ENCODE measurements around the gene TNS4. TPM values are rescaled to one million over a fixed set of nuclear protein-coding genes. Genes with fewer than 3 reads are reported as not detected.

Gene TNS4
- total RNA-seq, 4 donors from 2014 or later = 730 to 1,745 (median 1,078) TPM

DNA sequence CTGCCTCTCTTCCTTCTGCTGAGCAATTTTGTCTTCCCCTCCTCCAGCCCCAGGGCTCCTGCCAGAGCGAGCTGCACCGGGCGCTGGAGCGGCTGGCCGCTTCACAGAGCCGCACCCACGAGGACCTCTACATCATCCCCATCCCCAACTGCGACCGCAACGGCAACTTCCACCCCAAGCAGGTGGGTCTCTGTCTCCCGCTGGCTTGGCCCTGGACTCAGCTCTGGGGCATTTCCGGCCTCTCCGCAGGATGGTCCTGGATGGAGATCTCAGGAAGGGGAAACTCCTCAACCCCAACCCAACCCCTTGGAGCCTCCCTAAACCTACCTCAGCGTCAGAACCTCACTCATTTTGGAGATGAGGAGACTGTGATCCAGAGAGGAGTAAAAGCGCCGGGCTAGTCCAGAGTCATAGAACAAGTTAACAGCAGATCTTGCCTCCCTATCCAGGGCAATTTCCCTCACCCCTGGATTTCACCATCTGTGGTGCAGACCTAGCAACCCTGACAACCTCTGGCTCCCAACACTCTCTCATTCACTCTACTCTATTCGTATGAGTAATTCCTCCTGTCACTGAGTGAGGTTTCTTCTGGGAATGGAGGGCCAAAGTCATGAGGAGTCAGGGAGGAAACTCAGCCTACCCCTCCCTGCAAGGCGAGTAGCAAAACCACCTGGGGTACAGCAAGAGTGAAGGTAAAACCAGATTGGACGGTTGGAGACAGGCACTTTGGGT, 47.4 kb downstream of the TNS4 start:
- no peak for DNase-seq (ENCODE audit: low spot score in 2 of 2)
- peaks cover 38% of the 10 kb centered on the region for H3K36me3 ChIP-seq
- WGBS = 81% methylated on average over 19 of the region's 19 CpGs
- peaks cover 66% of the 10 kb centered on the region for H3K4me1 ChIP-seq
- no peak overlapping the region for H3K4me3 ChIP-seq
- TF ChIP-seq EP300 (IDR thresholded peaks at IDR 0.05) = no peak
- TF ChIP-seq POLR2AphosphoS5 (IDR thresholded peaks at IDR 0.05) = no peak
- TF ChIP-seq POLR2A (IDR thresholded peaks at IDR 0.05) = no peak
- TF ChIP-seq, protein P1, sequence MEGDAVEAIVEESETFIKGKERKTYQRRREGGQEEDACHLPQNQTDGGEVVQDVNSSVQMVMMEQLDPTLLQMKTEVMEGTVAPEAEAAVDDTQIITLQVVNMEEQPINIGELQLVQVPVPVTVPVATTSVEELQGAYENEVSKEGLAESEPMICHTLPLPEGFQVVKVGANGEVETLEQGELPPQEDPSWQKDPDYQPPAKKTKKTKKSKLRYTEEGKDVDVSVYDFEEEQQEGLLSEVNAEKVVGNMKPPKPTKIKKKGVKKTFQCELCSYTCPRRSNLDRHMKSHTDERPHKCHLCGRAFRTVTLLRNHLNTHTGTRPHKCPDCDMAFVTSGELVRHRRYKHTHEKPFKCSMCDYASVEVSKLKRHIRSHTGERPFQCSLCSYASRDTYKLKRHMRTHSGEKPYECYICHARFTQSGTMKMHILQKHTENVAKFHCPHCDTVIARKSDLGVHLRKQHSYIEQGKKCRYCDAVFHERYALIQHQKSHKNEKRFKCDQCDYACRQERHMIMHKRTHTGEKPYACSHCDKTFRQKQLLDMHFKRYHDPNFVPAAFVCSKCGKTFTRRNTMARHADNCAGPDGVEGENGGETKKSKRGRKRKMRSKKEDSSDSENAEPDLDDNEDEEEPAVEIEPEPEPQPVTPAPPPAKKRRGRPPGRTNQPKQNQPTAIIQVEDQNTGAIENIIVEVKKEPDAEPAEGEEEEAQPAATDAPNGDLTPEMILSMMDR (IDR thresholded peaks at IDR 0.05) = no peak
- no peaks in the 10 kb centered on the region for H3K9me3 ChIP-seq
- no peaks in the 10 kb centered on the region for H3K27me3 ChIP-seq
- H3K27ac ChIP-seq = peak overlapping the region; percentile 41

DNA sequence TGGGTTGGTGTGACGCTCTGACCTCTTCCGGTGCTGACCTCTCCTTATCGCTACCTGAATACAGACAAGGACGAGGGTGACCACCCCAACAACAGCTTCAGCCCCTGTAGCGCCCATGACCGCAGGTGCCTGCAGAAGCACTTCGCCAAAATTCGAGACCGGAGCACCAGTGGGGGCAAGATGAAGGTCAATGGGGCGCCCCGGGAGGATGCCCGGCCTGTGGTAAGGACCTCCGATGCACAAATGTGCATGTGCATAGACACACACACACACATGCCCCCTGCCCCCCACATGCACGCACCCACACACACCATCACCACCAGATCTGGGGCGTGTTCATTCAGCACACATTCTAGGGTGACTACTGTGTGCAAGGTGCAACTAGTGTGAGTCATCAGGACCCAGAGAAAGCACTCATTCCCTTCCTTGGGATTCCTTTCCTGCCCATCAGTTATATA, 48.5 kb downstream of the TNS4 start:
- H3K27me3 ChIP-seq = no peaks in the 10 kb centered on the region
- no peak for DNase-seq (ENCODE audit: low spot score in 2 of 2)
- 93% methylated on average over 11 of the region's 15 CpGs for WGBS
- H3K4me3 ChIP-seq = no peak overlapping the region
- H3K27ac ChIP-seq = peak overlapping the region; percentile 41
- no peaks in the 10 kb centered on the region for H3K9me3 ChIP-seq
- H3K36me3 ChIP-seq = peaks cover 38% of the 10 kb centered on the region
- peaks cover 66% of the 10 kb centered on the region for H3K4me1 ChIP-seq
- TF ChIP-seq, protein P1 (IDR thresholded peaks at IDR 0.05) = no peak
- TF ChIP-seq POLR2A (IDR thresholded peaks at IDR 0.05) = no peak
- no peak for TF ChIP-seq EP300 (IDR thresholded peaks at IDR 0.05)
- TF ChIP-seq POLR2AphosphoS5 (IDR thresholded peaks at IDR 0.05) = no peak

DNA sequence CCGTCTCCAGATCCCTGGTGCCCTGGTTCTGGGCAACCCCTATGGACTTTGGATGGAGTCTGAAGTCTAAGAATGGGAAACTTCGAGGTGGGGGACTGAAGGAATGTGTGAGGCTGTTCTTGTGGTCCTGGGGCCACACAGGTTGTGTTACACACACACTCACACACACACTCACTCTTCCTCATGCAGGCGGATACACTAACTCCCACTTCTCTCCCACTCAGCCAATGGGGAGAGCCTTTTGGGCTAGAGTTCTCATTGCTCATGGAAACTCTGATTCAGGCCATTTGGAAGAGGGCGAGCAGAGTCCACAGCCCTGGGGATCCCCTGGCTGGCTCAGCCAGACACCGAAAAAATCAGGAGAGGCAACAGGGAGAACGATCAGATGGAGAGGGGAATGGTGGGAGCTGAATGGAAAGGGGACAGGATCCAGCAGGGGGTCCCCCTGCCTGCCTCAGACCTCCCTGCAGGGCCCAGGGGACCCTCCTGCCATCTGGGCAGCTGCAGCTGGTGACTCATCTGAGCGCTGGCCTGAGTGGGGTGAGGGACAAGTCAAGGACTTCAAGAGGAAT, 49.1 kb downstream of the TNS4 start:
- Histone ChIP-seq H3K4me3 (no peak overlapping the region), H3K27ac (peak overlapping the region; percentile 41), H3K36me3 (peaks cover 38% of the 10 kb centered on the region), H3K4me1 (peaks cover 66% of the 10 kb centered on the region), H3K9me3 (no peaks in the 10 kb centered on the region), H3K27me3 (no peaks in the 10 kb centered on the region)
- DNase-seq (ENCODE audit: low spot score in 2 of 2) = no peak
- WGBS = 55% methylated on average over 5 of the region's 7 CpGs
- TF ChIP-seq POLR2A (IDR thresholded peaks at IDR 0.05) = no peak
- peak in 1 of 3 donors; percentile 30 for TF ChIP-seq POLR2AphosphoS5 (IDR thresholded peaks at IDR 0.05)
- no peak for TF ChIP-seq EP300 (IDR thresholded peaks at IDR 0.05)

DNA sequence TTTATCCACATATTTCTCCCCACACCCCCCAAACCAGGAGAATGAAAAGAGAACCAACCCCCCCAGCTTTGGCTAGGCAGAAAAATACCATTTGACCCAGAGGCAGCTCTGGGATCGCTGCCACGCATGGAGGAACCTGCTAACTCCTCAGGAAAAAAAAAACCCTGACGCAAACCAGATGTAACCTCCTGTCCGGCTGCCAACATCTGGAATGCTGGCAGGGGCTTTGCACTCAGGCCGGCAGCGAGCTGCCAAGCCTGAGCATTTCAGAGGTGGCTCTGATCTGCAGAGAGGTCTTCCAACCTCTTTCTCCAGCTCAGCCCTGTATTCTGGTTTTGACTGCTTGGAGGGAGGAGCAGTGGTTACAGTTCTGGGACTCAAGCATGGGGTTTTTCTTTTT, 50.0 kb downstream of the TNS4 start:
- Histone ChIP-seq H3K27ac (peak overlapping the region; percentile 49), H3K27me3 (no peaks in the 10 kb centered on the region), H3K9me3 (no peaks in the 10 kb centered on the region), H3K4me1 (peaks cover 65% of the 10 kb centered on the region), H3K4me3 (no peak overlapping the region), H3K36me3 (peaks cover 37% of the 10 kb centered on the region)
- TF ChIP-seq POLR2AphosphoS5 (IDR thresholded peaks at IDR 0.05) (peak in 2 of 3 donors; percentile 37 to 68), EP300 (IDR thresholded peaks at IDR 0.05) (no peak)
- WGBS = 27% methylated on average over 6 of the region's 6 CpGs
- no peak for DNase-seq (ENCODE audit: low spot score in 2 of 2)

DNA sequence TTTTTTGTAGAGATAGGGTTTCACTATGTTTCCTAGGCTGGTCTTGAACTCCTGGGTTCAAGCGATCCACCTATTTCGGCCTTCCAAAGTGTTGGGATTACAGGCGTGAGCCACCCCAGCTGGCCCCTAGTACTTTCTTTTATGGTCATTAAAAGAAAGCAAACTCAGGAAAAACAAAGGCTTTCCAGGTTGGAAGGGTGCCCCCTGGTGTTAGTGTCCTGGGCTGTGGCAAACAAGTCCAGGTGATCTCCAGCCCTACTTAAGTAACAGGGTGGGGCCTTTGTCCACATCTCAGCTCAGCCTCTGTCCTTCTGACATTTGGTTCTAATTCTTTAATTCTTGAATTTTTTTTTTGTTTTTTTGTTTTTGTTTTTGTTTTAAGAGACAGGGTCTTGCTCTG, 51.2 kb downstream of the TNS4 start:
- H3K36me3 ChIP-seq = peaks cover 27% of the 10 kb centered on the region
- no peaks in the 10 kb centered on the region for H3K9me3 ChIP-seq
- TF ChIP-seq POLR2A (IDR thresholded peaks at IDR 0.05) = no peak
- TF ChIP-seq, protein P1 (IDR thresholded peaks at IDR 0.05) = peak in 1 of 2 donors; percentile 16
- H3K27ac ChIP-seq = peak overlapping the region; percentile 49
- WGBS = 87% methylated on average over 3 of the region's 3 CpGs
- DNase-seq (ENCODE audit: low spot score in 2 of 2) = no peak
- no peaks in the 10 kb centered on the region for H3K27me3 ChIP-seq
- H3K4me3 ChIP-seq = no peak overlapping the region
- peaks cover 73% of the 10 kb centered on the region for H3K4me1 ChIP-seq

DNA sequence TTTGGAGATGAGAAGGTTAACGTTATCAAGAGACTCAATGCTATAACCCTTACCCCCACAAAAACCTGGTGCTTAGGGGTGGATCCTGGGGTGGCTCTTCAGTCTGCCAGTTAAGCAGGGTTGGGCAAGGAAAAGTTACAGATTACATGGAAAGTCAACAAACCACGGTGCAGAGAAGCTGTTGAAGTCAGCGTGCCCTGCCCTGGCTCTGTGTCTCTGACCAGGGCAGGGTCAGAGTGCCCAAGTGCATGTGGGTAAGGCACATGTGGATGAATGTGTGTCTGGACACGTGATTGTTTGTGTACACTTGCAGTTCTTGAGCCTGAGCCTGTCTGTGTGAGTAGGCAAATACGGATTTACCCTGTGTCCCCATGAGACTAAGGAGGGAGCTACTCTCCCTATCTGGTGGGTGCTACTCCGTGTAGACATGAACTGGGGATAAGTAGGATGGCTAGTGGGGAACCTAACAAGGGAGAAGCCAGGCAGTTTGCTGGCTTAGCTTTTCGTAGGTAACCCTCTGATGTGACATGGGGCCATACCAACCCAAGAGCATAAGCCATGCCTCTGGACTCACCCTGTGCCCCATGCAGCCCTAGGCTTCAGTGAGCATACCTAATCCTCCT, 52.7 kb downstream of the TNS4 start:
- peak overlapping the region; percentile 71 for H3K4me3 ChIP-seq
- H3K27me3 ChIP-seq = no peaks in the 10 kb centered on the region
- no peak for DNase-seq (ENCODE audit: low spot score in 2 of 2)

More for the DNA sequence above, 52.7 kb downstream of the TNS4 start:
- Histone ChIP-seq H3K9me3 (no peaks in the 10 kb centered on the region), H3K4me1 (peaks cover 86% of the 10 kb centered on the region), H3K36me3 (peaks cover 14% of the 10 kb centered on the region), H3K27ac (peak overlapping the region; percentile 74)
- WGBS = 53% methylated on average over 7 of the region's 7 CpGs
- TF ChIP-seq POLR2AphosphoS5 (IDR thresholded peaks at IDR 0.05) (no peak), POLR2A (IDR thresholded peaks at IDR 0.05) (no peak), EP300 (IDR thresholded peaks at IDR 0.05) (no peak)
- TF ChIP-seq, protein P1 (IDR thresholded peaks at IDR 0.05) = no peak

Measured in suprapubic skin (tissue), 4 donors.